HG02943 (cell line): ENCODE results near the gene ZNF66.
"Not testable (repeated sequence)": the region's sequence is repeated elsewhere in the genome, so short reads cannot be mapped to it uniquely, and the experiment has no call there.

Experiments used
- ATAC-seq: cut with Tn5 transposase; IDR thresholded peaks from one replicate; pipeline ENCODE4 v1.9.1; 2021; ENCODE audit warnings: mild to moderate bottlenecking, low read depth, moderate library complexity; ENCODE audit not compliant: unreplicated experiment

Gene ZNF66

GRCh38 chr19:20776083-20777076 is at the start of gene ZNF66:
Gene ZNF66, plus strand, starts transcription at chr19:20776304. Its CDS starts 144 bp downstream, at chr19:20776448.
- ATAC-seq = peak; percentile 92

- not testable (repeated sequence) for ATAC-seq
Measured at GRCh38 chr19:20750169-20750568, 25.9 kb upstream of the ZNF66 start.

GRCh38 chr19:20752291-20752690 is 23.8 kb upstream of the ZNF66 start:
- not testable (repeated sequence) for ATAC-seq

DNA sequence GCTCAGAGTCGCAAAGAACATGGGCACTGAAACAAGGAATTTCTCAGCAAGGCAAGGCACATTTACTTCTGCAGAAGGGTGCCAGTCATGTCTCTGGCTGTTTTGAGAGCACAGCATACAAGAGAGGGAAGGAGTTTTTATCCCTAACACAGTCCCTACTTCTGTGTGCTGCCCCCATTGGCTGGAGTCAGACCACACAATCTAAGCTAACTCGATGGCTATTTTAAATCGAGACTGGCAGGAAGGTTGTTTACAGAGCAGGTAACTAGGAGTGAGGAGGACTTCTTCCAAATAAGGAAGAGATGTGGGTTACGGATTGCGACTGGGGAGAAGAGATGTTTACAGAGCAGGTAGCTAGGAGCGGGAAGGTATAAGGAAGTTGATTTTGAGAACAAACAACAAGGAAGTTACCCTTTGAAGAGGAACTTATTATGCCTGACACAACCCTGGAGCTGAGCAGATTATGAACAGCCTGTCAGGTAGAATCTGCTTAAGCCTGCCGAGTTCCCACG is 6.8 kb upstream of the ZNF66 start:
- not testable (repeated sequence) for ATAC-seq

DNA sequence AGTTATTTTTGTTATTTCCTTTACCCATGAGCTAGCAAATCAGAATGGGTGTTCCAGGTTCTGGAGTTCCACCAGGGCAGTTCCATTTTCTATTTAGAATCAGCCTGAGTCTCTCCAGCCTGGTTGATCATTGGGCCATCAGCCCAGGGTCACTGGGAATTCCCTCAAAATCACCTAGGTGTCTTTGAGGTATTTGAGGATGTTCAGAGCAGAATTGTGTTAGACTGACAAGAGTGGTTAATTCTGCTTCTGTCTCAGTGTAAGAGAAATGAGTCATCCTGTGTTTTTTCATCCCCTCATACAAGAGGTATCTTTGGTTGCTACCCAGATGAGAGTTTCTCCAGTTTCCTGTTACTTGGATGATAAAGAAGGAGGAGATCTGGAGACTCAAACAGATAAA is 11.7 kb downstream of the ZNF66 start:
- ATAC-seq = no peak

DNA sequence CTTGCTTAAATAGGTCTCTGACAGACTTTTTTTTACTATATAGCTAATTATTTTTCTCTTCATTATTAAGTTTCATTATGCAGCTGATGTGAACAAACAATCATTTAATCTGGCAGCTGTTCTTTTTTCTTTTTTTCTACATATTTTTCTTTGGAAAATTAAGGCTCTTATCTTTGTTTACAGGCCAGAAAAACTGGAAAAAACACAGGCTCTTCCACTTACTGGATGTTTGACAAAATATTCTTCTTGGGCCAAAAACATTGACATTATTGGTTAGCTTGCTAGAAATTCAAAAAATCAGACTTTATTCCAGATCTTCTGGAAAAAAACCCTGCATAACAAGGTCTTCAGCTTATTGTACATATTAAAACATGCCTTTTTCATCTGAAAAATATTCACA is 15.7 kb downstream of the ZNF66 start:
- no peak for ATAC-seq

- not testable (repeated sequence) for ATAC-seq
Measured at GRCh38 chr19:20806311-20807262, 30.5 kb downstream of the ZNF66 start.

DNA sequence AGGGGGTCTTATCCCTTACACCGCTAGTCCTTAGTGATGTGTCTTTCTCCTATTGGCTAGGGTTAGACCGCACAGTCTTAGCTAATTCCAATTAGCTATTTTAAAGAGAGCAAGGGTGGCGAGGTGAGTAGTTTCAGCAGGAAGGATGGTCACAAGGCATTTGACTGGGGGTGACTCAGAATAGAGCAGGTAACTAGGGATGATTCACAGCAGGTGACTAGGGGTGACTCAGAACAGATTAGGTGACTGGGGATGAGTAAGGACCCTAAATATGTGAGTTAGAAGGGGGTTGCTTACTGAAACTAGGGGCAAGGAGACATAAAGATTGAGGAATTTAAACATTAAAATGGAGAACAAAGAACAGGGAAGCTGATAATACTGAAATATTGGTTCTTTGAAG is 64.3 kb downstream of the ZNF66 start:
- ATAC-seq = no peak
